Activated CD4-positive, alpha-beta T cell treated with anti-CD3 and anti-CD28 coated beads, Interleukin-2, amount 50 U/mL, for 48 hours (primary cell): Measurements from ENCODE around the gene OSTC.
"Not testable (repeated sequence)": the region's sequence is repeated elsewhere in the genome, so short reads cannot be mapped to it uniquely, and the experiment has no call there.

ENCODE experiments used
- DNase-seq, 2 experiments: peaks; one replicate each; pipeline ENCODE4 v3.0.0-alpha.2; 2020

Gene OSTC

GRCh38 chr4:108649863-108650211 is 562 bp upstream of the OSTC start:
- DNase-seq = no peak

DNA sequence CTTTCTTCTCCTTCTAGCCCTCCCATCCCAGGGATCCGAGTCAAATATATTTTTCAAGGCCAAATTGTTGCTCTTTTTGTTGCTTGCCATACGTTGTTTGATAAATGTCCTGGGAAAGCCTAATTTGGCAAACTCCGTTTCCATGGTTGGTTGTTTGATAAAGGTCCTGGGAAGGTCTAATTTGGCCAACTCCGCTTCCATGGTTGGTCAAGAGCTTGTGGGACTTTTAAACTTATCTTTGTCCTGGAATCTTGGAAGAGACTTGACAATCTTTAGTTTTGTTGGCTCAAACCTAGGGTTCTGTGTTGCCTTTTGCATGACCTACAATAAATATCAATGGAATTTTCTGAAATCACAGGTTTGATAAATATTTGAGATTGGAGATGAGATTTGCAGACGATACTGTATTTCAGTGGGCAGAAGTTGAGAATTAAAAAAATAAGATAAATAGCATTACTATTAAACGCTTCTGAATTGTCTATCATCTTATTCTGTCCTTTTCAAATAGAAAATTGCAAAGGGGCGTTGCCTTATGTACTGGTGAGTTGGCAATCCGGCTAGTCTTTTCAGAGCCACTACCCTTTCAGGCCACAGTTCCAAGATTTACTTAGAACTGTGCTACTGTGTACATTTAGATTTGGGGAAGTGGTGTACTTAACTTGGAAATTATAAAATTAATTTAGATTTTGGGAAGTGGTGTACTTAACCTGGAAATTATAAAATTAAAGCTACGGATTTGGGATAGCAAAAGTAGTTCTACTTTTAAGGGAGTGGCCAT is 804 bp downstream of the OSTC start:
- DNase-seq = no peak

- no peak for DNase-seq
Measured at GRCh38 chr4:108662629-108663028, 12.2 kb downstream of the OSTC start.

GRCh38 chr4:108674356-108674977 is 24.1 kb downstream of the OSTC start:
- no peak for DNase-seq

DNA sequence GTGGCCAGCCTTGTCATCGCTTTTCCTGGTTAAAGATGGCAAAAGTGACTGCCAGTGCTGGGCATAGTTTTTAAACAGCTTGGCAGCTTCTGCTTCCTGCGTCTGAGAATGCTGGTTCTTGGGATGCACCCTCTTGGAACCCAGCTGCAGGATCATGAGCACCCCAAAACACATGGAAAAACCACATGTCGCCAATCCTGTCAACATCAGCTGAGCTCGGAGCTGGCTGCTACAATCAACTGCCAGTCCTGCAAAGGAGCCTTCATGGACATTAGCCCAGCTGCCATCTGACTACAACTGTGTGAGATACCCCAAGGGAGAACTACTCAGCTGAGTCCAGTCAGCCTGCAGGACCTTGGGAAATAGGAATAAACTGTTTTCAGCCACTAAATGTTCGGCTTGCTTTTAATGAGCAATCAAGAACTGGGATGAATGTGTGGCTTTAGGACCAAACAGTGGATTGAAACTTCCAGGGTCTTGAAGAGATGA is 31.0 kb downstream of the OSTC start:
- no peak for DNase-seq

DNA sequence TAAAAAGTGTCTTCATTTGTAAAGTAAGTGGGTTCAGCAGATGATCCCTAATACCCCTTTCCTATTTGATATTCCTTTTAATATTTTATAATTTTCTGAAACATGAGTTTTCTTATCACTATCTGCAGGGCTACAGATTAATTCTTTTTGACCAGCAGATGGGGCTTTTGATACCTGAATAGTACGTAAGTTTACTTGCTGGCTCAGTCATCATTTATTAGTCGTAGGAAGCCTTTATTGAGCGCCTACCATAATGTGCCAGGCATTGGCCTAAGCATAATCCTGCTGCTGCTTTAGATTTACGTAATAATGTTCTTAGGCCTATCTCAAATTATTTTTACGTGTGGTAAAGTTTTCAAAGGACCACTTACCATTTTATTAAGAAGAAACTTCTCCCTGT is 33.1 kb downstream of the OSTC start:
- DNase-seq = no peak

- no peak for DNase-seq
Measured at GRCh38 chr4:108685036-108685686, 34.8 kb downstream of the OSTC start.

- DNase-seq = no peak
Measured at GRCh38 chr4:108690738-108691137, 40.3 kb downstream of the OSTC start.

GRCh38 chr4:108693211-108693610 is 42.8 kb downstream of the OSTC start:
- DNase-seq = no peak

- DNase-seq = no peak
Measured at GRCh38 chr4:108693819-108694218, 43.4 kb downstream of the OSTC start.

- no peak for DNase-seq
Measured at GRCh38 chr4:108694423-108694822, 44.0 kb downstream of the OSTC start.

GRCh38 chr4:108695062-108695461 is 44.7 kb downstream of the OSTC start:
- no peak for DNase-seq

DNA sequence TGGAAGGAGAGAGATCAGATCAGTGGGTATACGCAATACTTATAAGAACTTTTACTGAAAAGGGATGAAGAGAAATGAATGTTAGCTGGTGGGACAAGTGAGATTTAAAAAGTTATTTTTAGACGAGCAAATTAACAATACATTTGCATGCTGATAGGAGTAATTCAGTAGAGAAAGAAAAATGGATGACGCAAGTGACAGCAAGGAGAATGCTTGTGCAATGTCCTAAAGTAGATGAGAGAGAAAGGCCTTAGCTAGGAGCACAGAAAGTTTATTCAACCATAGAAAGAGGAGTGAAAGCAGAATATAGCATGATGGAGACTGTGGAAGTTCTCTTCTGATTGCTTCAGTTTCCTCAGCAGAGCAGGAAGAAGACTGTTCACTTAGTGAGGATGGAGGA is 45.8 kb downstream of the OSTC start:
- DNase-seq = no peak

- no peak for DNase-seq
Measured at GRCh38 chr4:108700081-108700757, 49.8 kb downstream of the OSTC start.

DNA sequence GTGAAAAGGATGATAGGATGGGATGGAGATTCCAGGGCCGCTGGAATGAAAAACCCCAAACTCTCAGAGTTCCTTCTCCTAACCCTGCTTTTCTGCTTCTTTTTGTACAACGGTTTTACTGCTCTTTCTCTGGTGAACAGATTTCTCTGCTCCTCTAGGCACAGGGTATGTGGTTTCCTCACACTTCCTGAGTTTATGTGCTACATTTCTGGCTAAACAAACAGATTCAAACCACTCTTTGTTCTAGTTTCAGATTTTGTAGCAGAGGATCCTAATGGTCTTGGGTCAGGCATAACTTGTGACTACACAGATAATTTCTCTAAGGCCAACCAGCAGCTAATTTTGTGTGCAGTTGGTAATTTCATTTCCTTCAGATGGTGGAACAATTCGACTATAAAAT is 52.6 kb downstream of the OSTC start:
- no peak for DNase-seq

- DNase-seq = no peak
Measured at GRCh38 chr4:108703370-108703769, 53.0 kb downstream of the OSTC start.

DNA sequence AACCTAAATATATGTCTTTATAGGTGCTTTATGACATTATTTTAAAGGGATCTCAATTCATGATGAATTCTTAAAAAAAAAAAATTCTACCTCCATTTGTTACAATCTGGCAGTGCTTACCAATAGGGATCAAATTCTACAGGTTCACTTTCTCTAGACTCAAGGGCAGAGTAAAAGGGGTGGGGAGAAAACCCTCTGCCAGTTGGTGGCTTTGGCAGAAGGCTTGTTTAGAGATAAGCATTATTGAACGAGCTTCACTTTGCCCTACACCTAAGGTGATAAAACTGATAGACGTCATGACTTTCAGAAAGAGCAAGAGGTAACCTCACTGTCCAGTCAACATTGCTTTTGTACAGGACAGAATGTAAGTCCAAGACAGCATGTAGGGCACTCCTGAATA is 53.6 kb downstream of the OSTC start:
- DNase-seq = no peak

DNA sequence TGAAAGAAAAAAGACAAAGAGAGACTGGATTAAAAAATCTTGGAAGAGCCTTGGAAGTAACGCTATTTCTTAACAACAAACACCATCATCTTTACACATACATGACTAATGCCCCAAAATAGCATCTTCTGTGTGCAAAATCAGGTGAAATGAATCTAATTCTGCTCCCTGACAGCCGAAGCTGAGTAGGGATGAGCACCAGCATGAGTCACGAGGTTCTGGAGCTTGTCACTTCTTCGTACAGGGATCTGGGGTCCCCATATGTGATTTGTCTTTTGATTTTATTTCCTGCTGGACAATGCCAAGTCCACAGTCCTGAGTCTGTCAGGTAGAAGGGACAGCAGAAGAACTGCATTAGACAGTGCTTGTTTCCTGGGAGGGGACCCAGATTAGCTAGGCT is 55.9 kb downstream of the OSTC start:
- DNase-seq = no peak

- DNase-seq = no peak
Measured at GRCh38 chr4:108709234-108709633, 58.8 kb downstream of the OSTC start.

DNA sequence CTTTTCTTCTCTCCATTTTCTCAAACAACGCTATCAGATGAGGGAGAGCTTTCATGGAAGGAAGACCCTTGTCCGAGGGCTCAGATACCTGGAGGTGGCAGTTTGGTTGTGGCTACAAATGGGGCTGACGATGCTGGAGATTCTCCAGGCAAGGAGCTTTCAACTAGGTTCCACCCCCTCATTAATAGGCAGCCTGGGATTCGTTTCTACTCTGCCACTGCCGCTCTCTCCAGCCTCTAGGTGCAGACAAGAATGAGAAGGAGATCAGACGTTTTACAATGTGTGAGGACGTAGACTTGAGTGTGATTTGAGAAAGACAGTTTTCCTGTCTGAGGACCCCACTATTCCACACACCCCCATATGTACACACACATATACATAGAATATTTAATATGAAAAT is 59.3 kb downstream of the OSTC start:
- no peak for DNase-seq

DNA sequence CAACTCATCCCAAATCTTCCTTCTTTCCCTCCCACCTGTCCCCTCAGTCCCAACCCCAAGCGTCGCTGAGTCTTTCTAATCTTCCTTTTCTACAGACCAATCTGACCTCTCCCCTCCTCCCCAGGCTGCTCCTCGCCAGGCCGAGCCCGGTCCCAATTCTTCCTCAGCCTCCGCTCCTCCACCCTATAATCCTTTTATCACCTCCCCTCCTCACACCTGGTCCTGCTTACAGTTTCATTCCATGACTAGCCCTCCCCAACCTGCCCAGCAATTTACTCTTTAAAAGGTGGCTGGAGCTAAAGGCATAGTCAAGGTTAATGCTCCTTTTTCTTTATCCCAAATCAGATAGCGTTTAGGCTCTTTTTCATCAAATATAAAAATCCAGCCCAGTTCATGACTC is 60.2 kb downstream of the OSTC start:
- not testable (repeated sequence) for DNase-seq

- no peak for DNase-seq
Measured at GRCh38 chr4:108714880-108715279, 64.5 kb downstream of the OSTC start.

DNA sequence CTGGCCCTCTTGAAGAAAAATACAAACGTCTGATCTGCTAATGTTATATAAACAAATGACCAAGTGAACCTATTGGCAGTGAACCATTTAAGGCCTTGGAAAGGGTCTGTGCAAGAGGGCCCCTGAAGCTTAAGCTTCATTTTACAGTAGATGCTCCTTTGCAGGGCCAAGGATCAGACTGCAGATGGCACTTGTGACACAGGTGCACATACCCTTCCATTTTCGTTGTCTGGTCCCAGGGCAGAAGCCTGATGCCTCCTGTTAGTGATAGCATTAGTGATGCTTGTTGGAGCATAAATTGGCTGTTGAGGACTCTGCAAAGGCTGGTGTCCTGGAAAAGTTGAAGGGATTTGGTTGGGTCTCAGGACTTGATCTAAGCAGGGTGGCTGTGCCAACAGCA is 65.9 kb downstream of the OSTC start:
- no peak for DNase-seq

DNA sequence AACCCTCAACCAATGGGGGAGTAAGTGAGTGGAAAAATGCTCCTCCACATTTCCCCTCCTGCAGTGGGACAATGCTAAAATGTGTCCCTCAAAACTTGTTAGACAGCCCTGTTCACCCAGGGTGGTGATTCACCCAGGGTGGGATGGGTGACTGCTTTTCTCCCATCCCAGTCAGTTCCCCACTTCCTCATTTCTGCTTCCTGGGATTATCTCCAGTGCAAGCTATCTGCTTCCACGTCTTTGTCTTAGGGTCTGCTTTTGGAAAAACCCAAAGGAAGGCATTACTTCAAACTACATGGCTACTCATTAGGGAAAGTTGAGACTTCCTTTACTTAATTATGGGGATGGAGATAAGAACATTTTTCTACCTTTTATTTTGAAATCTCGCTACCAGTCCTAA is 67.0 kb downstream of the OSTC start:
- DNase-seq = no peak
